GM13977 (cell line): Measurements from ENCODE around the gene RGS7.
"Not testable (repeated sequence)": the region's sequence is repeated elsewhere in the genome, so short reads cannot be mapped to it uniquely, and the experiment has no call there.

Source experiments
- DNase-seq: peaks from one replicate; pipeline ENCODE4 v3.0.0; 2012; ENCODE audit warnings: low spot score
- in situ Hi-C: fragments of 300-500 bp; cut with MboI; formaldehyde crosslinking; loops from one replicate; pipeline ENCODE4 v1.12.0; 2022; ENCODE audit warnings: low sequenced_read_pairs, low pct_unique_long_range_greater_than_20kb, mixed read lengths, inconsistent platforms; ENCODE audit not compliant: unreplicated experiment
- TF ChIP-seq, protein P1 (sequence below): IDR thresholded peaks from 2 replicates; pipeline ENCODE4 v1.5.1; 2012; ENCODE audit warnings: mild to moderate bottlenecking, control low read depth; ENCODE audit not compliant: insufficient read depth; ENCODE audit errors: extremely low read depth, missing control alignments

Gene RGS7

GRCh38 chr1:240883490-240883889 is 473.5 kb downstream of the RGS7 start:
- no peak for DNase-seq
- in situ Hi-C loops, result loop anchor here (25.0 kb wide), 1 partner anchor 604 kb away; no protein-coding TSS in a partner anchor
- TF ChIP-seq, protein P1, sequence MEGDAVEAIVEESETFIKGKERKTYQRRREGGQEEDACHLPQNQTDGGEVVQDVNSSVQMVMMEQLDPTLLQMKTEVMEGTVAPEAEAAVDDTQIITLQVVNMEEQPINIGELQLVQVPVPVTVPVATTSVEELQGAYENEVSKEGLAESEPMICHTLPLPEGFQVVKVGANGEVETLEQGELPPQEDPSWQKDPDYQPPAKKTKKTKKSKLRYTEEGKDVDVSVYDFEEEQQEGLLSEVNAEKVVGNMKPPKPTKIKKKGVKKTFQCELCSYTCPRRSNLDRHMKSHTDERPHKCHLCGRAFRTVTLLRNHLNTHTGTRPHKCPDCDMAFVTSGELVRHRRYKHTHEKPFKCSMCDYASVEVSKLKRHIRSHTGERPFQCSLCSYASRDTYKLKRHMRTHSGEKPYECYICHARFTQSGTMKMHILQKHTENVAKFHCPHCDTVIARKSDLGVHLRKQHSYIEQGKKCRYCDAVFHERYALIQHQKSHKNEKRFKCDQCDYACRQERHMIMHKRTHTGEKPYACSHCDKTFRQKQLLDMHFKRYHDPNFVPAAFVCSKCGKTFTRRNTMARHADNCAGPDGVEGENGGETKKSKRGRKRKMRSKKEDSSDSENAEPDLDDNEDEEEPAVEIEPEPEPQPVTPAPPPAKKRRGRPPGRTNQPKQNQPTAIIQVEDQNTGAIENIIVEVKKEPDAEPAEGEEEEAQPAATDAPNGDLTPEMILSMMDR, result no peak

DNA sequence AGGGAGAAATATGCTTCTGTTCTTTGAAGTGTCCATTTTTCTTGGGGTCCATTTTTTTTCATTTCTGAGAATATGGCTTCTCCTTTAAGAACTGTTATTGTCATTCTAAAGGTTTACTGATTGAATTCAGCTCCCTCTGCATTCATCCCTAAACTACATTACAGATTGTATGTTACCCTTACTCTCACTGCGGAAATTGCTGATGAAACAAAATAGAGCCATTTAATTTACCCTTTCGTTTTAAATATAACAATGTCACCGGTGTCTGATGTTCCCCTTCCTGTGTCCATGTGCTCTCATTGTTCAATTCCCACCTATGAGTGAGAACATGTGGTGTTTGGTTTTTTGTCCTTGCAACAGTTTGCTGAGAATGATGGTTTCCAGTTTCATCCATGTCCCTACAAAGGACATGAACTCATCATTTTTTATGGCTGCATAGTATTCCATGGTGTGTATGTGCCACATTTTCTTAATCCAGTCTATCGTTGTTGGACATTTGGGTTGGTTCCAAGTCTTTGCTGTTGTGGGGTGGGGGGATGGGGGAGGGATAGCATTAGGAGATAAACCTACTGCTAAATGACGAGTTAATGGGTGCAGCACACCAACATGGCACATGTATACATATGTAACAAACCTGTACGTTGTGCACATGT is 474.2 kb downstream of the RGS7 start:
- in situ Hi-C loops, result loop anchor here (25.0 kb wide), 1 partner anchor 605 kb away; no protein-coding TSS in a partner anchor
- DNase-seq, result not testable (repeated sequence)

DNA sequence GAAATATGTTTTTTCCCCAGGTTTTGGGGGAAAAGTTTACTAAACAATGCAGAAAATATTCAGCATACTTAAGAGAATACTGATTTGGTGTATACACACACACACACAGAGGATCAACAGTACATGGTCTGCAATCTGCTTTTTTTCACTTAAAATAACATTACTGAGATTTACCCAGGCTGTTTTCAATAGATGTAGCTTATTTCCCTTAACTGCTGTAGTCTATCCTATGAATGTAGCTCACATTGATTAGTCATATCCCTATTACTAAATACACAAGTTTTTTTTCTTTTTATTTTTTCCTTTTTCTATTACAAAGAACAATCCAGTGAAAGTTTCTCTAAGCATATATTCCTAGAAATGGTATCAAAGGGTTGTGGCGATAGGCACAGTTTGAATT is 478.4 kb downstream of the RGS7 start:
- in situ Hi-C loops, result loop anchor here (25.0 kb wide), 1 partner anchor 609 kb away; no protein-coding TSS in a partner anchor
- DNase-seq, result no peak
- TF ChIP-seq, protein P1, result no peak

- in situ Hi-C loops, result loop anchor here (25.0 kb wide), 1 partner anchor 610 kb away; no protein-coding TSS in a partner anchor
- no peak for DNase-seq
- TF ChIP-seq, protein P1, result no peak
These were observed 479.4 kb downstream of the RGS7 start for GRCh38 chr1:240877605-240878004.

- in situ Hi-C loops, result loop anchor here (25.0 kb wide), 1 partner anchor 611 kb away; no protein-coding TSS in a partner anchor
- TF ChIP-seq, protein P1, result no peak
- DNase-seq, result no peak
These were observed 480.9 kb downstream of the RGS7 start for GRCh38 chr1:240876071-240876470.

GRCh38 chr1:240869071-240869470 is 487.9 kb downstream of the RGS7 start:
- DNase-seq, result no peak
- TF ChIP-seq, protein P1, result no peak
- in situ Hi-C loops, result no loop called here

DNA sequence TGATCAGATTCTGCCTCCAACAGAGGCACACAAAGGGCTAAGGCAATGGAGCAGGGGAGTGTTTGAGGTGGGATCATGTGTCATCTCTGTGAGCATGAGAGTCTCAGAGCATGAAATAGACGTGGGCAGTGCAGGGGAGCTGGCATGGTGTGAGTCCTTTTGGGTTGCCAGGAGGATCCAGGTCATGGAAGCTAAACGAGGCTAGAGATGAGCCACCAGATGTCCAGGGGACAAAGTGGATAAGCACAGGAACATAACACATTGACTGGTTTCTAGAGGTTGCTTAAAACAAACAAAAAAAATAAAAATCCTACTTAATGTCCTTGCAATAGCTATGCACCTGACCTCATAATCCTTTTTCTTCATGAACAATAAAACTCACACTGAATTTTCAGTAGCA is 490.3 kb downstream of the RGS7 start:
- DNase-seq, result no peak
- TF ChIP-seq, protein P1, result no peak
- in situ Hi-C loops, result no loop called here
